Glutamatergic neuron (in vitro differentiated cells): Measurements from ENCODE around the gene DCDC2C. TPM values are rescaled to one million over a fixed set of nuclear protein-coding genes. Genes with fewer than 3 reads are reported as not detected.

Source experiments
- DNase-seq: peaks from one replicate; pipeline ENCODE4 v3.0.0; 2022
- H3K27ac Mint-ChIP-seq: one replicate; pipeline ENCODE4 v1.8.0; 2020; ENCODE audit warnings: mild to moderate bottlenecking, mixed read lengths, inconsistent platforms; ENCODE audit not compliant: unreplicated experiment
- H3K27me3 Mint-ChIP-seq: one replicate; pipeline ENCODE4 v1.8.0; 2020; ENCODE audit warnings: mild to moderate bottlenecking, moderate library complexity, mixed read lengths, inconsistent platforms; ENCODE audit not compliant: unreplicated experiment
- H3K36me3 Mint-ChIP-seq: one replicate; pipeline ENCODE4 v1.8.0; 2020; ENCODE audit warnings: mild to moderate bottlenecking, mixed read lengths, inconsistent platforms; ENCODE audit not compliant: unreplicated experiment
- H3K4me1 Mint-ChIP-seq: one replicate; pipeline ENCODE4 v1.8.0; 2020; ENCODE audit warnings: mild to moderate bottlenecking, low read depth, mixed read lengths, inconsistent platforms; ENCODE audit not compliant: unreplicated experiment
- H3K4me3 Mint-ChIP-seq: one replicate; pipeline ENCODE4 v1.8.0; 2020; ENCODE audit warnings: mild to moderate bottlenecking, mixed read lengths, inconsistent platforms; ENCODE audit not compliant: unreplicated experiment
- H3K9me3 Mint-ChIP-seq: one replicate; pipeline ENCODE4 v1.8.0; 2020; ENCODE audit warnings: mild to moderate bottlenecking, moderate library complexity, mixed read lengths, inconsistent platforms; ENCODE audit not compliant: unreplicated experiment
- total RNA-seq: library from RNA; stranded (reverse); fragmentation: NEBNext Ultra II Directional; extraction: Animal tissue kit (Norgen Biotek cat#: 25700); gene quantifications from one replicate; pipeline ENCODE4 v1.2.1, GENCODE V29; 2021; ENCODE audit not compliant: unreplicated experiment
- TF ChIP-seq, protein P1 (sequence below): fragments of 200-600 bp; sonication (generic); IDR thresholded peaks from one replicate; pipeline ENCODE4 v1.5.0; 2021; ENCODE audit not compliant: partially characterized antibody, unreplicated experiment

Gene DCDC2C
- total RNA-seq, 1 donor from 2014 or later, result not detected

DNA sequence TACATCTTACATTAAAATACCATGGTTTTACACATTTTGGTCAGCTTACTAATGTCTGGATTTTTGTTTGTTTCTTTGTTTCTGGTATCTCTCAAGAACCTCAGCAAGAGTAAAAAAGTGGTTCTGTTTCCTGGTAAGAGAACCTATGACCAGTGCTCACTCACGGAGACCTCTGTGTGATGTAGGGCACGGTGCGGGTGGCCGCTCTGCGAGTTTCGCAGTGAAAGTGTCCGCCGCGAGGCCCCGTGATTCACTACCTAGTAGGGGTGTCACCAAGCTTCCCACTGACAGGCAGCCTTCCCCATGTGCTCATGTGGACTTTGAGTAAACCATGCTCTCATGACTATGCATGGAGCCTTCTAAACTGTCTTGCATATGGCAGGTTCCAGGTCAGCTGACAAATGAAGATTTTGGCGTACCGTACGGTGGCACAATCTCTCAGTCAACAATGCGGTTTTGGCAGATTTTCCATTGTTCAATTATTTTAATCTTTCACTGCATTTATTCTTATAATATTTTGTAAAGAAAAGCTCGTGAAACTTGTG is 137.3 kb downstream of the DCDC2C start:
- TF ChIP-seq, protein P1, sequence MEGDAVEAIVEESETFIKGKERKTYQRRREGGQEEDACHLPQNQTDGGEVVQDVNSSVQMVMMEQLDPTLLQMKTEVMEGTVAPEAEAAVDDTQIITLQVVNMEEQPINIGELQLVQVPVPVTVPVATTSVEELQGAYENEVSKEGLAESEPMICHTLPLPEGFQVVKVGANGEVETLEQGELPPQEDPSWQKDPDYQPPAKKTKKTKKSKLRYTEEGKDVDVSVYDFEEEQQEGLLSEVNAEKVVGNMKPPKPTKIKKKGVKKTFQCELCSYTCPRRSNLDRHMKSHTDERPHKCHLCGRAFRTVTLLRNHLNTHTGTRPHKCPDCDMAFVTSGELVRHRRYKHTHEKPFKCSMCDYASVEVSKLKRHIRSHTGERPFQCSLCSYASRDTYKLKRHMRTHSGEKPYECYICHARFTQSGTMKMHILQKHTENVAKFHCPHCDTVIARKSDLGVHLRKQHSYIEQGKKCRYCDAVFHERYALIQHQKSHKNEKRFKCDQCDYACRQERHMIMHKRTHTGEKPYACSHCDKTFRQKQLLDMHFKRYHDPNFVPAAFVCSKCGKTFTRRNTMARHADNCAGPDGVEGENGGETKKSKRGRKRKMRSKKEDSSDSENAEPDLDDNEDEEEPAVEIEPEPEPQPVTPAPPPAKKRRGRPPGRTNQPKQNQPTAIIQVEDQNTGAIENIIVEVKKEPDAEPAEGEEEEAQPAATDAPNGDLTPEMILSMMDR, result no peak
- Mint-ChIP-seq H3K9me3 (peaks cover 12% of the 10 kb centered on the region), H3K27ac (no peak overlapping the region), H3K4me1 (no peaks in the 10 kb centered on the region), H3K27me3 (no peaks in the 10 kb centered on the region), H3K4me3 (no peak overlapping the region), H3K36me3 (no peaks in the 10 kb centered on the region)
- DNase-seq, result no peak

DNA sequence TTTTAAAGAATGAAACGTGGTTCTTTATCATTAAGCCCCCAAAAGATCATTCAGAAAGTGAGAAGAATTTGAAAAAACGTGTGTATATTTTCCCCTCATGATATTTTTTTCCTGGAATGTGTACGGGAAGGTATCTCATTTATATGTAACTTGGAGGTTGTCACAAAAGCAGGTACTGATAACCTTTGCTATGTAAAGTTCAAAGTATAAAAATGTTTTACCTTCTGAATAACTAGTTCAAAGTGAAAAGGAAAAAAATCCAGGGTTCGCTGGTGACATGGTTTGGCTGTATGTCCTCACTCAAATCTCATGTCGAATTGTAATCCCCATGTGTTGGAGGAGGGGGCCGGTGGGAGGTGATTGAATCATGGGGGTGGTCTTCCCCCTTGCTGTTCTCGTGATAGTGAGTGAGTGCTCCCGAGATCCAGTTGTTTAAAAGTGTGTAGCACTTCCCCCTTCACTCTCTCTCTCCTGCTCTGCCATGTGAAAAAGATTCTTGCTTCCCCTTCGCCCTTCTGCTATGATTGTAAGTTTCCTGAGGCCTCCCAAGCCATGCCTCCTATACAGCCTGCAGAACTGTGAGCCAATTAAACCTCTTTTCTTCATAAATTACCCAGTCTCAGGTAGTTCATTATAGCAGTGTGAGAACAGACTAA is 144.2 kb downstream of the DCDC2C start:
- no peaks in the 10 kb centered on the region for H3K9me3 Mint-ChIP-seq
- no peaks in the 10 kb centered on the region for H3K27me3 Mint-ChIP-seq

DNA sequence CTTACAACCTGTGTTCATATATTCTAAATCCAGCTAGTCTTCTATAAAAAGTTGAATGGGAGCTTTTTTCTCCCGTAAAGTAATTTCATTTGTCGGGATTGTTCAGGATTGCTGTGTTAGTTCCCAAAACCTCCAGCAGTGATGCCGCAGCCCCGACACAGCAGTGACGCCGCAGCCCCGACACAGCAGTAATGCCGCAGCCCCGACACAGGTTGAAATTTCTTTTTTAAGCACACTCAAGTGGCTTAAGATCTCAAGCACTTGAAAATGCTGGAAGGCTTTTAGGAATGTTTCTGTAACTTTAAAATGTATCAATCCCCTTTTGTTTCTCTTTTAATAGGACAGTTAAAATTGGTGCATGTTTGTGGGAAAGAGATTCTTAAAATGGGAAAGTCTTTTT is 145.4 kb downstream of the DCDC2C start:
- TF ChIP-seq, protein P1, result no peak
- Mint-ChIP-seq H3K4me3 (no peak overlapping the region), H3K27me3 (no peaks in the 10 kb centered on the region), H3K27ac (no peak overlapping the region), H3K36me3 (peaks cover 7% of the 10 kb centered on the region), H3K4me1 (no peaks in the 10 kb centered on the region), H3K9me3 (no peaks in the 10 kb centered on the region)
- no peak for DNase-seq

More for the DNA sequence above, 144.2 kb downstream of the DCDC2C start:
- H3K4me1 Mint-ChIP-seq, result no peaks in the 10 kb centered on the region
- TF ChIP-seq, protein P1, result no peak
- no peak overlapping the region for H3K4me3 Mint-ChIP-seq
- no peak for DNase-seq
- H3K36me3 Mint-ChIP-seq, result peaks cover 4% of the 10 kb centered on the region
- H3K27ac Mint-ChIP-seq, result no peak overlapping the region

DNA sequence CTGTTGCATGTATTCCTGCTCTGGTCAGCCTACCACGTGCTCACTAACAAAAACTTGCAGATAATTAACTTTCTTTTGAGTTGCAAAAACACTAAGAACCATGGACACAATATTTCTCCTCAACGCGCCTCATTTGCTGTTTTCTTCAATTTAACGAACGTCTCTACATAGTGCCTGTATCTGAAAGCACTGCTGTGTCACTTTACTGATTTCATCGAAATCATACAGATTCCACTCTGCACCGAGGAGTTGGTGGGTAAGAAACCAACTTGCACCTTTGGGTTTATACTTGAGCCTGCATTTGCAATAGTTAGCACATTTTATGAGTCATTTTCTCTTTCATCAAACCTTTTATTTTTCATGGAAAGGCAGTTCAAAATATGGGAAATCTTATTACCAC is 145.8 kb downstream of the DCDC2C start:
- peaks cover 7% of the 10 kb centered on the region for H3K36me3 Mint-ChIP-seq
- no peaks in the 10 kb centered on the region for H3K4me1 Mint-ChIP-seq
- no peak overlapping the region for H3K27ac Mint-ChIP-seq
- no peak overlapping the region for H3K4me3 Mint-ChIP-seq
- no peaks in the 10 kb centered on the region for H3K9me3 Mint-ChIP-seq
- TF ChIP-seq, protein P1, result no peak
- H3K27me3 Mint-ChIP-seq, result no peaks in the 10 kb centered on the region
- DNase-seq, result no peak

DNA sequence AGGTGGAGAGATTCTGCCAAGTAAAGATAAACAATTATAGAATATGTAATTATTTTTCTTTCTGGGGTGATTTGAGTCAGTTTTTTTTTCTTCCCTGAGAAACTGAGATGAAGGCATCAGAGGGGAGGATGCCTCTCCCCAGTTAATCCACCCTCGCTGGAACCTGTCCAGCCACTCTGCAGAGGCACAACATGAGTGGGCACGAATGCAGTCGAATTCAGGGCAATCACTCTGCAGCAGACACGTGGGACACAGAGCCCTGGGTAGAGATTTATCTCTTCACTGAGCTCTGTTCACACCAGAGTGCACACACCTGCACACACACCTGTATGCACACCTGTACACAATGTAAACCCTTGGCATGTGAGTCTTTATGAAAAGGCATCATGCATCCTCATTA is 154.2 kb downstream of the DCDC2C start:
- TF ChIP-seq, protein P1, result no peak
- Mint-ChIP-seq H3K36me3 (peaks cover 4% of the 10 kb centered on the region), H3K4me1 (no peaks in the 10 kb centered on the region), H3K27ac (no peak overlapping the region), H3K9me3 (no peaks in the 10 kb centered on the region), H3K27me3 (no peaks in the 10 kb centered on the region), H3K4me3 (no peak overlapping the region)
- DNase-seq, result no peak
